HG03520 (cell line): ENCODE results near the gene PRKCA.

Source experiments
- ATAC-seq: cut with Tn5 transposase; IDR thresholded peaks from one replicate; pipeline ENCODE4 v1.9.1; 2021; ENCODE audit warnings: mild to moderate bottlenecking, moderate library complexity; ENCODE audit not compliant: unreplicated experiment

PRKCA gene

DNA sequence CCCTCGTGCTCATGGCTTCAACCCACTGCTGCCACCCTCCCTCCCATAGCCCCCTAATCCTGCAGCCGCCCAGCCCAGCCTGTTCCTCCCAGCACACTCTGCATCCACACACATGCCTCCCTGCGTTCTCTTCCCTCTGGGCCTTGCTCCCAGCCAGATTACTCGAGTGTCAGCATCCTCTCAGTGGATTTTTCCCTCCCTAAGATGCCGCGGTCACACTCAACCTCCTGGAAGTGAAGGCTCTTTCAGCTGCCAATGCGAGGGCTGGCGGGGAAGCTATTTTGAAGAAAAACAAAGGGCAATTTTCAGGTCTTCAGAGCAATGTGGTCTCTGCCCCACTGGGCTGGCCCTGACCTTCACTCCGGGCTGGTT lies 509.3 kb downstream of the PRKCA start:
- ATAC-seq: no peak

DNA sequence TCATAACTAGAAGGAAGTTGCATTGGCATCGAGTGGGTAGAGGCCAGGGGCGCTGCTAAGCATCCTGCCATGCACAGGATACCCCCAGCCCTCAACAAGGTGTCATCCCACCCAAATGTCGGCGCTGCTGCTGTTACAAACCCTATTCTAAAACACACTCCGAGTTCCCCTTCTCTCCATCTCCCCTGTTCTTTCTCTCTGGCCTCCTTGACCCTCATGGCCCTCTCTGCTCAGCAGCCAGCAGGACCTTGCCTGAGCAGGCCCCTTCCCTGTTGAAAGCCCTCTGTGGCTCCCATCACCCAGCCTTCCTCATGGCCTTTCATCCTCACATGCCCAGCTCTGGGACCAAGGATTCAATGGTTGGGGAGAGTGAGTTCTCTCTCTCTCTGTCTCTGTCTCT lies 510.2 kb downstream of the PRKCA start:
- no peak for ATAC-seq

DNA sequence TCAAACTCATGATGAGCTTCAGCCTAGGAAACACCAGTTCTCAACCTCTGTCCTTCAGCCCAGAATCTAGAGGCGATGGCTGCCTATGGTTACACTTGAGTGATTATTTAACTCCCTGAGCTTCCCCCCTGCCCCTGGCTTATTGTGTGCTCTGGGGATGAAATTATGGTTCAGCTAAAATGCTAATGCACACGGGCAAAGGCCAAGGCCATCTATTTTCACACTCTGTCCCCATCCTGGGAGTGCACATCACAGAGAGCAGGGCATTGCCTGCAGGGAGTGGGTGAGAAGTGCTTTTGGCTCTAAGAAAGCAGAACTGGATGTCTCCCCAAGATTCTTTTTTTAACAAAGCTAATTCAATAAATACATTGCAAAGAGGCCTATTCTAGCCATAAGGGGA lies 510.9 kb downstream of the PRKCA start:
- ATAC-seq: no peak

DNA sequence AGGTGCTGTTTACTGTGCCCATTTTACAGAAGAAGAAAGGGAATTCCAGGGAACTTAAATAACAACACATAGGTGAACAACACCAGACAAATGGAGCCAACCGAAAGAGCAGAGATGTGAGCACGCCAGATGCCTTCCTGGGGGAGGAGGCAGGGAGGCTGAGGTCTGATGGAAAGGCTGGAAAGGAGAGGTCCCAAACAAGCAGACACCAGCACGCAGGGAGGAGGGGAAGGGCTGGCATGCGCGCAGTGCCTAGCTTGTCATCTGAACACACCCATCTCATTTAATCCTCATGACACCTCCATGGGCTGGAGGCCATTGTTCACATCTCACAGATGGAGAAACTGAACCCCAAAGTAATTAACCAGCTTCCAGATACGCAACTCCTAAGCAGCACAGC lies 511.6 kb downstream of the PRKCA start:
- no peak for ATAC-seq

DNA sequence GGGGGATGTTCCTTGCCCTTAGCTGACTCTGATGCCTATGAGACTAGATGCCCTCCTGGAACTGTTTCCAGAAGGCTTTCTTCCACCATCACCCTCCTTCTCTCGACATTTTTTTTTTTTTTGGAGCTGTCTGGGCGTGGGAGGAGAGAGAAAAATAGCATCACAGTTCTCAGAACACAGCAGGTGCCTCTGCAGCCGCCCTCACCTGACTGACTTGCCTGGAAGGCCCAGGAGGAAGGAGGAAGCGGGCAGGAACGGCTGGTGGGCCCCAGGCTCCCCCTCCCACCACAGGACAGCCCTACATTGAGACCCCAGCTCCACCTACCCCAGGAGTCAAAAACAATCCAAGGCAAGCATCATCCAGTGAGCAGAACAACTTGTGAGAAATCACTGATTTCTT lies 512.2 kb downstream of the PRKCA start:
- ATAC-seq: no peak

DNA sequence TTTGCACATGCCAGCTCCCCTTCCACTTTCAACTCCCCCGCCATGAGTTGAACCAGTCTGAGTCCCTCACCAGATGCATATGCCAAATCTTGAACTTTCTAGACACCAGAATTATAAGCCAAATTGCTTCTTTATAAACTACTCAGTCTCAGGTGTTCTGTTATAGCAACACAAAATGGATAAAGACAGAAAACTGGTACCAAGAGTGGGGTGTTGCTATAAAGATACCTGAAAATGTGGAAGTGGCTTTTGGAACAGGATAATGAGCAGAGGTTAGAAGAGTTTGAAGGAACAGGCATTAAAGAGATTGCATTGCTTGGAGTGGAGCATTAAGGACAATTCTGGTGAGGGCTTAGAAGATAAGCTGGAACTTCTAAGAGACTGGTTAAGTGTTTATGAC lies 515.3 kb downstream of the PRKCA start:
- no peak for ATAC-seq

DNA sequence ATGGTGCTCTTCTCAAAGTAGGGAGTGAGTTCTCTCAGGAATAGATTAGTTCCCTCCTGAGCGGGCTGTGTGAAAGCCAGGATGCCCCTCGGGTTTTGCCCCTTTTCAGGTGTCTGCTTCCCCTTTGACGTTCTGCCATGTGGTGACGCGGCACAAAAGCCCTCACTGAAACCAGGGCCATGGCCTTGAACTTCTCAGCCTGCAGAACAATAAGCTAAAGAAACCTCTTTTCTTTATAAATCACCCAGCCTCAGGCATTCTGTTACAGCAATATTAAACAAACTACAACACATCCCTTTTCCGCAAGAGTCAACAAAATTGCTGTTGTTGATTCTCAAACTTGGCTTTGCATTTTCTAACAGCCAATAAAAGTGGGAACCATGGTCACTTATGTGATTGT lies 517.1 kb downstream of the PRKCA start:
- ATAC-seq: no peak

DNA sequence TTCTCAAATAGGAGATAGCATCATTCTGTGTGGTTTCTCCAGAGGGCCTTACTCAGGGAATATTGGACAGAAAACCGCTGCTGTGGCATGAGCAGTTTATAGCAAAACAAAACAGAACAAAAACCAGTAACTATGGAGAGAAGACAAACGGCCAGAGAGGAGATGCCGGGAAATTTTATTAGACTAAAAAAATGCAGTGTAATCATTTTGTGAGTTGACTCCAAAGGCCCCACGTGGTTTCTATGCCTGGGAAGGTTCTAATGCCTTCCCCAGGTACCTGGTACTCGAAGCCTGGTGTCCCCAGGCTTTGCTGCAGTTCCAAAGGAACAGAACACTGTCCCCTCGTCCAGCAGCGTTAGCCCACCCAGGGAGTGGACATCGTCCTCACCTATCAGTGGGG lies 519.6 kb downstream of the PRKCA start:
- no peak for ATAC-seq

DNA sequence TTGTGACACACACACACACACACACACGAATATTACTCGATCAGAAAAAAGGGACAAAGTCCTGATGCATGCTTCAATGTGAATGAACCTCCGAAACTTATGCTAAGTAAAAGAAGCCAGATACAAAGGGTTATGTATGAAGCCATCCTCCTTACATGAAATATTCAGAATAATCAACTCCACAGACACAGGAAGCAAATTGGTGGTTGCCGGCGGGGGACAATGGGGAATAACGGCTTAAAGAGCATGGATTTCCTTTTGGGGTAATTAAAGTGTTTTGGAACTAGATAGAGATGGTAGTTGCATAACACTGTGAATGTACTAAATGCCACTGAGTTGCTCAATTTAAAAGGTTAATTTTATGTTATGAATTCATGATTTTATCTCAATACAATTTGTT lies 524.4 kb downstream of the PRKCA start:
- ATAC-seq: no peak

DNA sequence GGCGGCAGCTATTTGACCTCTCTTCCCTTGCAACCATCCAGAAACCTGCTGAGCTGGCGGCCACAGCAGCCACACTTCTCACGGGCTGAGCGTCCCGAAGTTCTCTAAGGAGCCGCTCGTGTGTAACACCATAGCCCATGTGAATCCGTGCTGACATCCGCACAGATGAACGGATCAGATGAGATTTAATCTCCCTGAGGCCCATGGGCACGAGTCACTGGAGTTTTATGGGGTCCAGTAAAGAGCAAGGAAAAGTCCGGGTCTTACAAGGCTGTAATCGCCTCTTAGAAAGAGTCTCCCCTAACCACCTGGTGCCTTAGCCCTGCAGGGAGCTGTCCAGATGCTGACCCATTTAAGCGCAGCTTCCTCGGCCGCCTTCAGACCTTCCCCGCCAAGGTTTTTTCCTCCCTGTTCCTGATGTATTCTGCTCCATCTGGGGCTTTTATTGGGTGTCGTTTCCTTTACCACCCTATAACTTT lies 527.0 kb downstream of the PRKCA start:
- no peak for ATAC-seq

DNA sequence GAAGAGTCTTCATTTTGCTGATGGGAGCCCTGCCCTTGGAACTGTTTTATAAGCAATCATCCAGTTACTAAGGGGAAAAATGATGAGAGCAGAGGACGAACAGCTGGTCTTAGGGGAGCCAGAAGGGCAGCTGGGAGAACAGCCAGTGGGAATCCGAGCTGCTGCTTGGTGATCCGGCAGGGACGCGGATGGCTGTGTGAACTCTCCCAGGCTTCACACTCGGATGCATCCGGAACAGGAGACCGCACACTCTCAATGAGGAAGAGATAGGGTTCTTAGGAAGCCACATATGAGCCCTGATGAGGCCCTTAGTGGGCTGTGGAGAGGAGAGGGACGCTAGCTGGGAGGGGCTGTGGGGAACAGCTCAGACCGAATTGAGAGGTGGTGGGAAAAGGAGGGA lies 527.5 kb downstream of the PRKCA start:
- no peak for ATAC-seq

DNA sequence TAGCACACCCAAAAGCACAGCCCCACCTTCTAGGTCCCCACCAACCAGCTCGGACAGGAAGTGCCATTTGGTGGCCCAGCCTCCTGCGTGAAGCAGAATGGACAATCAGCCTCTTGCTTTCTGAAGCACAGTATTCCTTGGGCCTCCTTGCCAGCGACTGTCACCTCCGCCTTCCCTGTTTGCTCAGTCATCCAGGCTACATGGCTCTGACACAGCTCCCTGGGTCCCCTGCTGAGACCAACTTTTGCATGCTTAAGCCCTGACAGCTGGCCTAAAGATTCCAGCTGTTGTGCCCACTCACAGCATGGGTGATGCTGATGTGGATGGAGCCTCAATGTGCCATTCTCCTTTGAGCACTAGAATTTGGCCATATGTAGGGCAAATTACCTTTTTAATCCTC lies 528.0 kb downstream of the PRKCA start:
- ATAC-seq: no peak

DNA sequence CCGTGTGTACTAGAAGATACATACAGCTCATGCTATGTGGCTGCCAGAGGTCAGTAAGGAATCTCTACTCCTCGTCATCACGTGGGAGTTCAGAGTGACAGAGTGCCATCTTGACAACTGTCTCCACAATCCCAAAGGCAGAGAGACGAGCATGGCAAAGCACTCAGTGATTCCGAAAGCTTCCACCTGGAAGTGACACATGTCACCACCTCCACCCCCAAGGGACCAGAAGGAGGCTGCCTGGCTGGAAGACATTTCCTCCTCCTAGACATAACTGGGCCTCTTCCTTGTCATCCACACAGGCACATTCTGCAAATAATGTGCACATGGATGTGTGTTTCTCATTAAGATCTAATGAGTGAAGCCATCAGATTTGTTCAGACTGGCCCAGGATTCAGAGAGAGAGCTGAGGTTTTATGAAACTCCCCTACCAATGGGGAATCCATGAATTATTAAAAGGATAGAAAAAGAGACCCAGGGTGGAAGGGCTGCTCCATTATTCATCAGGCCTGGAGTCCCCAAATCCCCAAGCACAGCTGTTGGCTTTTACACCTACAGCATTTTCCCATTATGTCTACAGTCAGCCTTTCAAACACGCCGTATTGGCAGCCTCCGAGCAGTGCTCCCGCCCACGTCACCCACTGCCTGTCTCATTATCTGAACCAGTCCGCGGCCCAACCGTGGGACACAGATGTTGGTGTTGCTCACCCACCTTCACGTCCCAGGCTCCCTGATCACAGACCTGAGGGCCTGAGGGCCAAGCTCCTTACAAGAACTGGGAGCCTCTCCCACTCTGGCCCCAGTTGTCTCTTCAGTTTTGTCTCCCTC lies 529.2 kb downstream of the PRKCA start:
- ATAC-seq: no peak

DNA sequence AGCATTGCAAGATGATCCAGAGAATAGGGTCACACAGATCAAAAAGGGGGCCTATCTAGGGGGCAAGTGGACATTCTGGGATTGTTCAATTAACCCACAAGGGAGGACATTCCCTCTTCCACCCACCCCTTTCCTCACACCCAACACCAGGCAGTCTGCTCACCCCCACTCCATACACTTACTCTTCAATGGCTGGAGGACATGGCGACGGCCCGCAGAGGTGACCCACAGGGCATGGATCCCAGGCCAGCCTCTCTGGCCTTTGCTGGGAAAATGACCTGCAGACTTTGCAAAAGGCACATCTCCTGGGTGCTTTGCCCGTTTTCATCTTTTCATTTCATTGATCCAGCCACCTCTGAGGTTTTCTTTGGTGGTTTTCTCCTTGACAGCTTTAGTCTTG lies 530.8 kb downstream of the PRKCA start:
- ATAC-seq: no peak

DNA sequence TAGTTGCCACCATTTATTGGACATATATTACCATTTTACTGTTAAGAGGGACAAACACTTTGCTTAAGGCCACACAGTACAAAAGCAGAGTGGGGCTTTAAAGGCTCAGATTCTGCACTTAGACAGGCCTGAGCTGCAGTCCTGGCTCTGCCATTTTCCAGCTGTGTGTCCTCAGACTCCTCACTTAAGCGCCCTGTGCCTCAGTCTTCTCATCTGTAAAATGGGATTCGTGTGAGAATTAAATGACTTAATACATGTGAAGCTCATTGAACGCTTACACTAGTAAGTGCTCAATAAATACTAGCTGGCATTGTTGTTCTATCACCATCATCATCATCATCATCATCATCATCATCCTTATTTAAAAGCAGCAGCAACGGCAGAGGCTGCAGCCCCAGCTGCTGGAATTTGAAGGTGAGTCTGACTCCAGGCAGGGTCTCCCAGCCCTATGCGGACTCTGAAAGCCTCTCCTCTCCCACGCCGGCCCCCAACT lies 532.1 kb downstream of the PRKCA start:
- no peak for ATAC-seq

DNA sequence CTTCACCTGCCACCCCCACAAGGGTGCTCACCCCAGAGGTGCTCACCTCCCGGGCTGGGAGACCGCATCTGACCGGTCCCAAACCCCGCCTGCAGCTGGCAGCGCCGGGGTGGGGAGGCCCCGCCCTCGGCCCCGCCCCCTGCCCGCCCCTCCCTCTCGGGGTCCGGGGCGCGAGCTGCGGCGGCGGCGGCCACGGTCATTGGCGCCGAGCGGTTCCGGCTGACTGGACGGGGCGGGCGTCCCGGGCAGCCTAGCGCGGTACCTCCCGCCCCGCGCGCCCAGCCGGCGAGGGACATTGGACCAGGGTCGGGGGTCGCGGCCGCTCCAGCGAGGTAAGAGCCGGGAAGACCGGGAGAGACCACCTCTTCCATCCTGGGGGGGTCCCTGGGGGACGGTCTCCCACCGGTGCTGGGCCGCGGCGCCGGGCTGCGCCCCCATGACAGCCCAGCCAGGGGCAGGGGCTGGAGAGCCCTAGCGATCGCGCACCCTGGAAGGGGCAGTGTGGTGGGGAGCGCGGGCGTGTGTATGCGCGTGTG lies 532.6 kb downstream of the PRKCA start, which contains the start of gene CACNG5:
CACNG5 (plus strand) TSS at position 199 of the 536 bp plus-strand sequence. CDS start 42,216 bp downstream, outside the sequence.
- ATAC-seq: no peak

DNA sequence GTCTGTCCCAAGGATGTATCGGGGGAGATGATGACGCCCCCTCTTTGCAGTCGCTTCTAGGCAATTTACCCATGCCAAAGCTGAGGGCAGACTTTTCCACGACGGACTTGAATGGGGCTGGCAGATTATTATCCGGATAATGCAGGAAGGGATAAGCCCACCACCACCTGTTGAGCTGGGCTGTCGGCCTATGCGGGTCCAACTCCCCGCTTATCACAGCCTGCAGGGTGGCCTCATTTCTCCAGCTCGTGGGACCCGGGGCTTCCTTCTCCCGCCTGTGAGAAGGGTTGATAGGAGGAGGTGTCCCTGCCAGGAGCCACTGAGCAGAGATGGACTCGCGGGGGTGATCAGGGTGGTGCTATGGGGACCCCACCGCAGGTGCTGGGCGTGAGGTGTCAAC lies 533.1 kb downstream of the PRKCA start:
- ATAC-seq: no peak

DNA sequence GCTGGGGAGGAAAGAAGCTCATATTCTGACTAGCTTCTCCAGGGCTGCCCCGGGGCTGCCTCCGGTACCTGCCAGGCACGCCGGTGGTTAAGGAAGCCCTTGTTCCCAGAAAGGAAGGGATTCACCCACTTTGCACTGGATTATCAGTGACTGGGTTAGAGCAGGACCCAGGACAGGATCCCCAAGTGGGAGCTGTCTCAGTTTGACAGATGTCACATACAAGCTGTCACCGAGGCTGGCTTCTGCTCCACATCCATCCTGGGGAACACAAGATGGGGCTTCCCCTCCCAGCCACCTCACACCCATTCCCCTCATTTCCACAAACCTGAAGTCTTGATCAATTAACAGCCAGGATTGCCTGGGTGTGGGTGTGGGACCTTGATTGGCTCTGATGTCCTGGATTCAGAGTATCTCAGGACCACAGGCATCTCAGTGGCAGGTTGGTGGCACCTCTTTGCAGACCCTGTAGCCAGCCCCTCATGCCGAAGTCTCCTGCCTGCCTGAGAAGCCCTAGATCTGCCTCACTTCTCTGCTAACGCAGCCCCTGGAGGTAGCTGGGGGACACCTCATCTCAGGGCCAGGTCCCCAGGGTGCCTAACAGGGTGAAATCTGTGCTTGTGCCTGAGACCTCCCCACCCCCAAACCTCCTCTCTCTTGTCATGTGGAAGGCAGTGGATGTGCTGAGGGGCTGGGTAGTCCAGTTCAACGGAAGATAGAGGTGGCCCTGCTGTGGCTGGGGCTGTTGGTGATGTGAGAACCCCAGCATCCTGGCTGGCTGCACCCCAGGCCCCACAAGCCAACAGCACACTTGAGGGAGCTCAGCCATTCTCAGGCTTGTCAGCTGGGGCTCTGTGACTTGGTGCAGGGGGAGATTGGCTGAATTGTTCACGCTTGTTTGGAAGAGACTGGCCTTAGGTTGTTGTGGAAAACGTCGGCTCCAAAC lies 533.9 kb downstream of the PRKCA start:
- ATAC-seq: no peak

DNA sequence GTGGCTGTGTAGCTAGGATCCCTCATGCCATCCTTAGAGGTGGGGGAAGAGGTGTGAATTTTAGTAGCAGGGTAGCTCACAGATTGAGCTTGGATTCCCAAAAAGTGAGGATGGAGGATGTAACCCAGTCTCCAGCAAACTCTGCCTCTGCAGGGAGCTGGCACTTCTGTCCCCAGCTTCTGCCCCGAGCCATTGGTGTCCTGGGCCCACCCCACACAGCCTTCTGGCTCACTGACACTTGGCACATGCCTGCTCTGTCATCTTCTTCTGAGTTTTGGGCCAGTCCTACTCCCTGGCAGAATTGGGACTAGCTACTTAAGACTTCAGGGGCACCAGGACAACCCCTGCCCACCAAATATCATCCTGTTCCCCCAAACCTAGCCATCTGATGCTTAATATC lies 534.8 kb downstream of the PRKCA start:
- ATAC-seq: no peak

DNA sequence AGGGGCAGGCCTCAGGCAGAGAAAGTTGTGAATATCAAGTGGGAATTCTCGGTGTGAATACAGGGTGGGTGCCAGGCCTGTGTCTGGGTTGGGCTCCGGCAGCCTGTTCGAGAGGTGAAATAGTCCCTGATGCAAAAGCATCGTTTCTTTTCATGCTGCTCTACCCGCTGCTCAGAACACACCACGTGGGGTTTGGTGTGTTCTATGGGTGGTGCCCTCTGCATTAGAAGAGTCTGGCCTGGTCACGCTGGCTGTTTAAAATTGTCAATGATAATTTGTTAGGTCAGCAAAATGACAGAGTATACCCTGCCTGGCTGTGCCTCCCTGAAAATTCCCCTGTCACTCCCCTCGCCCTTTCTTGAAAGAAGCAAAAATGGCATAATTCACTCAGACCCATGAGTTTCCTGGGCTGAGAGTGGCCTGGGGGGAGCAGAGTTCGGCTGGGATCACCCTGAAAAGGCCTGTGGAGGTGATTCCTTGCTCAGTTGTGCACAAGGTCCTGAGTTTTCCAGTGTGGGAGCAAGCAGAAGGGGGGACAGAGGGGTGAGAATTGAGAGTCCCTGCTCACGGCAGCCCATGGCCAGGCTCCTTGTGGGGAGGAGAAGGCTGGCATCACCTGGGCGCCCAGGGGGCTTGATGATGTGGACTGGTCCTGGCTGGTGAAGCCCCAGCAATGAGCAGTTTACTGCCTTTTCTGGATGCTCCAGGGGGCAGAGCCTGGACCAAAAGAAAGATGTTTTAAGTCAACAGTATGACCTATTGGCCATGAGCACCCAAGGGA lies 535.7 kb downstream of the PRKCA start:
- no peak for ATAC-seq

DNA sequence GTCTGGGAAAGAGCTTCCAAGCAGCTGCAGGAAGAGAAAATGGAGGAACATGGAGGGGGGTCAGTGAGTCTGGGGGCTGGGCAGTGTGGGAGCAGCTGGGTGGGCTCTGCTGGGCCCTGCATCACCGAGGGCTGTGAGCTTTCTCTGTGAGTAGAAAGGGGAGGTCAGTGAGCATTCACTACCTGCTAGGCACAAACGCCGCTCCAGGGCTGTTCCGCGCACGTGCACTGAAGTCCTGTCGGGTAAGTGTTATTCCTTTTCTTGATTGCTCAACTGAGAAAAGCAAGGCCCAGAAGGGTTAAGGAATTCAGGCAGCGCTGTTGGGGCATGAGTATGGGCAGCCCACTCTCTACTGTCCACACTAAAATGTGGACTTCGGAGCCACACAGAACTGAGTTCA lies 537.2 kb downstream of the PRKCA start:
- no peak for ATAC-seq
